HG02981 (cell line): ENCODE data around the gene TYMS.
A peak's percentile ranks its signal among the peaks of the same experiment; 100 is the strongest.

ENCODE experiments used
- ATAC-seq: cut with Tn5 transposase; IDR thresholded peaks from one replicate; pipeline ENCODE4 v1.9.1; 2021; ENCODE audit warnings: mild to moderate bottlenecking, moderate library complexity; ENCODE audit not compliant: unreplicated experiment

The TYMS gene

GRCh38 chr18:644395-645004 is 13.0 kb upstream of the TYMS start:
- no peak for ATAC-seq

- no peak for ATAC-seq
Observed at GRCh38 chr18:647304-647703, 10.1 kb upstream of the TYMS start.

GRCh38 chr18:649341-649740 is 8.1 kb upstream of the TYMS start:
- ATAC-seq = no peak

GRCh38 chr18:650428-650858 is 7.0 kb upstream of the TYMS start:
- ATAC-seq = peak; percentile 99

GRCh38 chr18:652131-652530 is 5.3 kb upstream of the TYMS start:
- ATAC-seq = no peak

- ATAC-seq = no peak
Observed at GRCh38 chr18:653512-653911, 3.9 kb upstream of the TYMS start.

- no peak for ATAC-seq
Observed at GRCh38 chr18:654601-655000, 2.9 kb upstream of the TYMS start.

GRCh38 chr18:655445-655844 is 2.0 kb upstream of the TYMS start:
- no peak for ATAC-seq

GRCh38 chr18:658001-658946 is 821 bp downstream of the TYMS start:
- ATAC-seq = peak; percentile 41

- ATAC-seq = no peak
Observed at GRCh38 chr18:658947-659533, 1.6 kb downstream of the TYMS start.

GRCh38 chr18:659597-659996 is 2.1 kb downstream of the TYMS start:
- ATAC-seq = no peak

GRCh38 chr18:662197-662596 is 4.7 kb downstream of the TYMS start:
- ATAC-seq = no peak

GRCh38 chr18:666177-666576 is 8.7 kb downstream of the TYMS start:
- ATAC-seq = no peak

GRCh38 chr18:666628-667027 is 9.2 kb downstream of the TYMS start:
- no peak for ATAC-seq

- no peak for ATAC-seq
Observed at GRCh38 chr18:668260-668659, 10.8 kb downstream of the TYMS start.

GRCh38 chr18:669077-669476 is 11.6 kb downstream of the TYMS start:
- no peak for ATAC-seq

- no peak for ATAC-seq
Observed at GRCh38 chr18:670522-670921, 13.1 kb downstream of the TYMS start.

- ATAC-seq = no peak
Observed at GRCh38 chr18:671405-671804, 14.0 kb downstream of the TYMS start.

- ATAC-seq = no peak
Observed at GRCh38 chr18:673317-673716, 15.9 kb downstream of the TYMS start.

GRCh38 chr18:673769-674168 is 16.3 kb downstream of the TYMS start:
- no peak for ATAC-seq

GRCh38 chr18:675307-675706 is 17.9 kb downstream of the TYMS start:
- ATAC-seq = no peak

- ATAC-seq = no peak
Observed at GRCh38 chr18:676069-676468, 18.6 kb downstream of the TYMS start.
